Gastrocnemius medialis (tissue), 4 donors: ENCODE data around the gene SMO. TPM values are rescaled to one million over a fixed set of nuclear protein-coding genes. Genes with fewer than 3 reads are reported as not detected.

Experiments
- ATAC-seq, 2 donors: fragments of 150-250 bp; one replicate each; pipeline ENCODE4 v1.9.1; 2016
- DNase-seq, 2 donors: peaks; one replicate each; pipeline ENCODE4 v3.0.0-alpha.2; 2019
- H3K27ac ChIP-seq, 4 donors: fragments of 200-600 bp; sonication (generic); 1 replicate in 1 of 4; 2 replicates in 3 of 4; pipeline ENCODE4 v1.5.1; 2016 to 2018; ENCODE audit warnings: mild to moderate bottlenecking in 2 of 4, moderate library complexity in 1 of 4
- H3K27me3 ChIP-seq, 3 donors: fragments of 200-600 bp; sonication (generic) in 2 of 3; 1 replicate in 1 of 3; 2 replicates in 2 of 3; pipeline versions ENCODE4 v1.5.1 to v1.6.0; 2016 to 2019; ENCODE audit warnings: mild to moderate bottlenecking in 1 of 3, moderate library complexity in 1 of 3
- H3K36me3 ChIP-seq, 2 donors: fragments of 200-600 bp; sonication (generic) in 1 of 2; one replicate each; pipeline ENCODE4 v1.5.1; 2017 to 2018
- H3K4me1 ChIP-seq, 2 donors: fragments of 200-600 bp; sonication (generic) in 1 of 2; one replicate each; pipeline ENCODE4 v1.5.1; 2016 to 2017; ENCODE audit warnings: mild to moderate bottlenecking in 2 of 2
- H3K4me3 ChIP-seq, 4 donors: fragments of 200-600 bp; sonication (generic) in 3 of 4; 1 replicate in 1 of 4; 2 replicates in 3 of 4; pipeline ENCODE4 v1.5.1; 2016 to 2019; ENCODE audit warnings: mild to moderate bottlenecking in 2 of 4
- H3K9me3 ChIP-seq, 3 donors: fragments of 200-600 bp; sonication (generic) in 2 of 3; 1 replicate in 1 of 3; 2 replicates in 2 of 3; pipeline ENCODE4 v1.5.1; 2016 to 2019
- POLR2A ChIP-seq, 2 donors: fragments of 450-650 bp; IDR thresholded peaks; one replicate each; pipeline ENCODE4 v1.6.1; 2017; ENCODE audit warnings: antibody characterized with exemption in 2 of 2, mild to moderate bottlenecking in 2 of 2, moderate library complexity in 2 of 2
- in situ Hi-C, 4 donors: fragments of 200-750 bp; cut with MboI; loops; one replicate each; pipeline versions ENCODE4 v1.15.0 to v1.8.0; 2017; ENCODE audit warnings: low sequenced_read_pairs in 4 of 4
- intact Hi-C: fragments of 100-400 bp; cut with DNase I; formaldehyde crosslinking; loops from one replicate; pipeline ENCODE4 v1.15.1; 2023; ENCODE audit warnings: low total_unique reads
- total RNA-seq, 4 donors: library from RNA; depleted of rRNA; stranded (reverse); fragments of >200 nt; gene quantifications; one replicate each; pipeline versions ENCODE4 v1.1.0 to v1.2.3, GENCODE V29; 2016
- TF ChIP-seq, protein P1 (sequence below), 5 experiments: fragments of 450-650 bp in 3 of 5; fragments of 200-600 bp in 2 of 5; sonication (generic) in 2 of 5; IDR thresholded peaks in 4 of 5; conservative IDR thresholded peaks in 1 of 5; 1 replicate in 4 of 5; 2 replicates in 1 of 5; pipeline ENCODE4 v1.5.1; 2016 to 2019; ENCODE audit warnings: antibody characterized with exemption in 5 of 5, mild to moderate bottlenecking in 3 of 5, moderate library complexity in 3 of 5

SMO gene
- total RNA-seq, 4 donors from 2014 or later = 1.1 to 1.6 (median 1.2) TPM

DNA sequence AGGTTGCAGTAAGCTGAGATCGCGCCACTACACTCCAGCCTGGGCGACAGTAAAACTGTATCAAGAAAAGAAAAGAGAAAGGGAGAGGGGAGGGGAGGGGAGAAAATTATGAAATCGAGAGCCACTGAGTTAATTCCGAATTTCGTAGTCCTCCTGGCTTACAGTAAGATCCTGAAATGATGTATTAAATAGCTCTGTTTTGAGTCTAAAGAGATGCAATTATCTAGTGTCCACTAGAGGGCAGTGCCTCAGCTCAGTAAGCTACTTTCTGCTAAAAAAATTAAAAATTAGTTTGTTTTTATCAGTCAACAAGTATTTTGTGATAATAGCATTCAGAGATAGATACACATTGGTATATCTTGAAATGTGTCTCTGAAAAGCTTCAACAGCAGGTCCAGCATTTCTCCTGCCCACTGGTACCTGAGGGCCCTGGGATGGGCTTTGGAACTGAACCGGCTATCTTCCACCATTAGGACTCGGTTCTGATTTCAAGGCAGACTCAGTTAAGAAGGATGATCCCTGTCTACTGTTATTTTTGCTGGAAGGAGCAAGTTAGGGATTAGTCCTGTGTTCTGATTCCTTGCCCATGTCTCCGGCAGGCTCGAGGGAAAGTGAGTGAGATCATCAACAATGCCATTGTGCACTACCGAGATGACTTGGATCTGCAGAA lies 24.4 kb upstream of the SMO start:
- H3K4me1 ChIP-seq = no peaks in the 10 kb centered on the region
- no peaks in the 10 kb centered on the region for H3K36me3 ChIP-seq
- ATAC-seq (no peak), DNase-seq (no peak)
- H3K9me3 ChIP-seq = no peaks in the 10 kb centered on the region
- intact Hi-C loops (loop anchor here (1.0 kb wide), 1 partner anchor 46 kb away; no protein-coding TSS in a partner anchor), in situ Hi-C loops (loop anchor here in 1 of 4 donors (5.0 kb wide), 1 partner anchor 38 kb away; no protein-coding TSS in a partner anchor)
- TF ChIP-seq, protein P1, sequence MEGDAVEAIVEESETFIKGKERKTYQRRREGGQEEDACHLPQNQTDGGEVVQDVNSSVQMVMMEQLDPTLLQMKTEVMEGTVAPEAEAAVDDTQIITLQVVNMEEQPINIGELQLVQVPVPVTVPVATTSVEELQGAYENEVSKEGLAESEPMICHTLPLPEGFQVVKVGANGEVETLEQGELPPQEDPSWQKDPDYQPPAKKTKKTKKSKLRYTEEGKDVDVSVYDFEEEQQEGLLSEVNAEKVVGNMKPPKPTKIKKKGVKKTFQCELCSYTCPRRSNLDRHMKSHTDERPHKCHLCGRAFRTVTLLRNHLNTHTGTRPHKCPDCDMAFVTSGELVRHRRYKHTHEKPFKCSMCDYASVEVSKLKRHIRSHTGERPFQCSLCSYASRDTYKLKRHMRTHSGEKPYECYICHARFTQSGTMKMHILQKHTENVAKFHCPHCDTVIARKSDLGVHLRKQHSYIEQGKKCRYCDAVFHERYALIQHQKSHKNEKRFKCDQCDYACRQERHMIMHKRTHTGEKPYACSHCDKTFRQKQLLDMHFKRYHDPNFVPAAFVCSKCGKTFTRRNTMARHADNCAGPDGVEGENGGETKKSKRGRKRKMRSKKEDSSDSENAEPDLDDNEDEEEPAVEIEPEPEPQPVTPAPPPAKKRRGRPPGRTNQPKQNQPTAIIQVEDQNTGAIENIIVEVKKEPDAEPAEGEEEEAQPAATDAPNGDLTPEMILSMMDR (IDR thresholded peaks at IDR 0.05 in 4 of 5, conservative IDR thresholded peaks at IDR 0.05 in 1 of 5) = peak; percentile 54 to 85 (median 65)
- TF ChIP-seq POLR2A (IDR thresholded peaks at IDR 0.05) = no peak
- H3K4me3 ChIP-seq = no peak overlapping the region
- H3K27ac ChIP-seq = no peak overlapping the region
- no peaks in the 10 kb centered on the region for H3K27me3 ChIP-seq

DNA sequence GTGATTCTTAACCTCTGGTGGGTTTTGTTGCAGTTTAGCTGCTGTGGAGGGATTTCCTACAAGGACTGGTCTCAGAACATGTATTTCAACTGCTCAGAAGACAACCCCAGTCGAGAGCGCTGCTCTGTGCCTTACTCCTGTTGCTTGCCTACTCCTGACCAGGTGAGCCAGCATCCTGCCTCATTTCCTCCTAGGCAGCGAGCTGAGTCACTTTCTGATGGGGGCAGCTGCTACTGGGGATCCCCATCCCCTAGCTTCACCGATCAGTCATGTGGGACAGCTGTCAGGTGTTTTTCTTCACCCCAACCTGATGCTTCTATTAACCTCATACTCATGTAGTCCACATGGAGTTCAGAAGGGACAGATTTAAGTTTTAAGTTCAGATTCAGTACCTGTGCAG lies 21.7 kb upstream of the SMO start:
- DNase-seq (no peak), ATAC-seq (no peak)
- Histone ChIP-seq H3K36me3 (no peaks in the 10 kb centered on the region), H3K27me3 (no peaks in the 10 kb centered on the region), H3K9me3 (no peaks in the 10 kb centered on the region), H3K4me3 (no peak overlapping the region), H3K4me1 (no peaks in the 10 kb centered on the region), H3K27ac (no peak overlapping the region)
- in situ Hi-C loops = no loop called here
- intact Hi-C loops = no loop called here
- TF ChIP-seq POLR2A (IDR thresholded peaks at IDR 0.05) = no peak
- TF ChIP-seq, protein P1 (IDR thresholded peaks at IDR 0.05 in 4 of 5, conservative IDR thresholded peaks at IDR 0.05 in 1 of 5) = no peak

DNA sequence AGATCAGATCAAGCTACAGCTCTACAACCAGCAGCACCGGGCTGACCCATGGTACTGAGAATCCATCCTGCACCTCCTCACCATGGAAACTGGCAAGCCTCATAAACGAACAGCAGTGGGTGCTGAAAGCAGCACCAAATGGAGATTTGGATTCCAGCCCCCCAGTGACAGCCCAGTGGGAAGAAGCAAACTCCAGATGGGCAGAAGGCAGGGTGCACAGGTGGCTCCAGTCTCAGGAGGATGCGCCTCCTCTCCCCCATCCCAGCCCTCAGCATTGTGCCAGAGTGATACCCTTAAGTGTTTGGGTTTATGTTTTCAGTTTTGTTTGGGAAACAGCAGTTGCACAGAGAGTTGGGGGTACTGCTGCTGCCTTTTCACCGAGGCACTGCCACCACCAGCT lies 20.6 kb upstream of the SMO start:
- no peaks in the 10 kb centered on the region for H3K27me3 ChIP-seq
- no peak overlapping the region for H3K27ac ChIP-seq
- intact Hi-C loops (no loop called here), in situ Hi-C loops (no loop called here)
- TF ChIP-seq, protein P1 (IDR thresholded peaks at IDR 0.05 in 4 of 5, conservative IDR thresholded peaks at IDR 0.05 in 1 of 5) = no peak
- TF ChIP-seq POLR2A (IDR thresholded peaks at IDR 0.05) = no peak
- DNase-seq (no peak), ATAC-seq (no peak)
- no peaks in the 10 kb centered on the region for H3K4me1 ChIP-seq
- H3K36me3 ChIP-seq = no peaks in the 10 kb centered on the region
- no peak overlapping the region for H3K4me3 ChIP-seq
- H3K9me3 ChIP-seq = no peaks in the 10 kb centered on the region

DNA sequence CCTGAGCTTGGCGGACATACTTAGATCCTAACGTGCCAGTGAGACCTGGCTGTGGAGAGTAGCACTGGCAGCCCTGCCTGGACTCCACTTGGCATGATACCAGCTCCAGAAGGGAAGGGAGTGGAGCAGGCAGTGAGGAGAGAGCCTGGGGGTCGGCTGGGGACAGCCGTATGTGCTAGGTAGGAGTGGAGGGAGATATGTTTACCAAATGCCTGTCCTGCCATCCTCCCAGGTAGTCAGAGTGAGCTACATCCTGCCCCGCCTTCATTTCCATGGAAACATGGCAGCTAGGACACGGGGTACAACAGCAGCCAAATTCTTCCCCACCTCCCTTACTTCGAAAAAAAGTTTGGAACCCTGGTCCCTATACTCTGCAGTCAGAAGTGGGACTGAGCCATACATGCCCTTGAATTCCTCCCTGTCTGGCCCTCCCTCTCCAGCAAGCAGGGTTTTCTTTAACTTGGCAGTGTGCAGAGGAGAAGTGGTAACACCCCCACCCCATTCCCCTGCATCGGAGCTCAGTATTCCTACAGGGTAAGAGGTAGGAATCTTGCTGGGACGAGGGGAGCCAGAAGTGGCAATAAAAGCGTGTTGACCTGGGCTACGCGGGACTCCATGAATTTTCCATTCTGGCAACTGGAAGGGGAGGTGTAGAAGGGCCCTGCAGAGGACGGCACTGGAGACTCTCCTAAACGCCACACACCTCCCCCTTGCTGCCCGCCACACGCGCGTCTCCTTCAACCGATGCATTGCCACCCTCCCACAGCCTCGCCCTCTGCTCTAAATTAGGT lies 20.0 kb upstream of the SMO start:
- no peak overlapping the region for H3K27ac ChIP-seq

More for the DNA sequence above, 20.0 kb upstream of the SMO start:
- no peak for ATAC-seq
- in situ Hi-C loops (no loop called here), intact Hi-C loops (no loop called here)
- no peaks in the 10 kb centered on the region for H3K4me1 ChIP-seq
- H3K4me3 ChIP-seq = peak overlapping the region in 3 of 4 donors; percentile 46 to 48 (median 47)
- H3K27me3 ChIP-seq = no peaks in the 10 kb centered on the region
- H3K36me3 ChIP-seq = no peaks in the 10 kb centered on the region
- DNase-seq = no peak
- no peaks in the 10 kb centered on the region for H3K9me3 ChIP-seq
- TF ChIP-seq, protein P1 (IDR thresholded peaks at IDR 0.05 in 4 of 5, conservative IDR thresholded peaks at IDR 0.05 in 1 of 5) = no peak
- TF ChIP-seq POLR2A (IDR thresholded peaks at IDR 0.05) = no peak
